Measurements from ENCODE around the gene FARP1.

DNA sequence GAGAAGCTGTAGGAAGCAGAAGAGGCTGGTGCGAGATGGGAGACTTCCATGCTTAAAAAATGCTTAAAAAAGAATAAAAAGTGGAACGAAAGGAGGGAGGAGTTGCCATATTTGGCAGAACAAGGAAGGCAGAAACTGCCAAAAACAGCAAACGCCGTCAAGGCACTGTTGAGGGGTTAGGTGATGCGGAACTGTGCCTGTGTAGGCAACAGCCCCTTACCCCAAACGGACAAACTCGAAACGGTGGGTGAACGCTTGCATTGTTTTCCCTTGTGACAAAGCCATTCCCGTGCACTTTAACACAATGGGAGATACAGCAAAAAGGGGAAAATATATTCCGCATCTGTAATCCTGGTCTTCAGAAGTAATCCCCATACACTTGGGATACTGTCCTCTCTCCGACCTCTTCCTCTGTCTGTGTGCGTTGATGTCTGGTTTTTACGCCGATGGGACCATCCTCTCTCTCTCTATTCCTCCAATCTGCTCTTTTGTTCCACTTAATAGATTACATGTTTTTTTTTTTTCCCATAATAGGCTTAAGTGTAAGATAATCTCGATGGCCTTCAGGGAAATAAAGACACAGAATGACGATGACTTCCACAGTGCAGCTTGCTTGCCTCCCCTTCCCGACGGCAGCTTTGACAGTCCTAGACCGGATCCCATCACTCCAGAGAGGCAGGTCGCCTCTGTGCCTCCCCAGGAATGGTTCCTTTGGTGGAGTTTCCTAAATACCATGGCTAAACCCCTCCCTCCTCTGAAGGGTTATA is 166.9 kb downstream of the FARP1 start:
- TF ChIP-seq, protein P1, sequence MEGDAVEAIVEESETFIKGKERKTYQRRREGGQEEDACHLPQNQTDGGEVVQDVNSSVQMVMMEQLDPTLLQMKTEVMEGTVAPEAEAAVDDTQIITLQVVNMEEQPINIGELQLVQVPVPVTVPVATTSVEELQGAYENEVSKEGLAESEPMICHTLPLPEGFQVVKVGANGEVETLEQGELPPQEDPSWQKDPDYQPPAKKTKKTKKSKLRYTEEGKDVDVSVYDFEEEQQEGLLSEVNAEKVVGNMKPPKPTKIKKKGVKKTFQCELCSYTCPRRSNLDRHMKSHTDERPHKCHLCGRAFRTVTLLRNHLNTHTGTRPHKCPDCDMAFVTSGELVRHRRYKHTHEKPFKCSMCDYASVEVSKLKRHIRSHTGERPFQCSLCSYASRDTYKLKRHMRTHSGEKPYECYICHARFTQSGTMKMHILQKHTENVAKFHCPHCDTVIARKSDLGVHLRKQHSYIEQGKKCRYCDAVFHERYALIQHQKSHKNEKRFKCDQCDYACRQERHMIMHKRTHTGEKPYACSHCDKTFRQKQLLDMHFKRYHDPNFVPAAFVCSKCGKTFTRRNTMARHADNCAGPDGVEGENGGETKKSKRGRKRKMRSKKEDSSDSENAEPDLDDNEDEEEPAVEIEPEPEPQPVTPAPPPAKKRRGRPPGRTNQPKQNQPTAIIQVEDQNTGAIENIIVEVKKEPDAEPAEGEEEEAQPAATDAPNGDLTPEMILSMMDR (tag by site-specific recombination; IDR thresholded peaks at IDR 0.05): no peak
- TF ChIP-seq YY1 (tag by site-specific recombination; IDR thresholded peaks at IDR 0.05) (no peak), REPIN1 (tag by site-specific recombination; IDR thresholded peaks at IDR 0.05; ENCODE audit: low read depth) (no peak)
